Measurements from ENCODE around the gene S100A6. TPM values are rescaled to one million over a fixed set of nuclear protein-coding genes. Genes with fewer than 3 reads are reported as not detected.
"Not testable (repeated sequence)": the region's sequence is repeated elsewhere in the genome, so short reads cannot be mapped to it uniquely, and the experiment has no call there.

The S100A6 gene
- total RNA-seq, 4 donors from 2014 or later = 153 to 361 (median 224) TPM

- no peak for DNase-seq
- ATAC-seq = no peak
- no peak for TF ChIP-seq CTCF (IDR thresholded peaks at IDR 0.05 in 4 of 5, conservative IDR thresholded peaks at IDR 0.05 in 1 of 5)
- TF ChIP-seq POLR2A (IDR thresholded peaks at IDR 0.05) = no peak
- H3K27ac ChIP-seq = no peak overlapping the region
- H3K36me3 ChIP-seq = no peaks in the 10 kb centered on the region
- in situ Hi-C loops (cut with MboI; ENCODE audit: low sequenced_read_pairs in 4 of 4) (loop anchor here in 1 of 4 donors (25.0 kb wide), 1 partner anchor 461 kb away; the partner anchor contains the start of genes JTB, RAB13 and RPS27), intact Hi-C loops (cut with DNase I; ENCODE audit: low total_unique reads) (no loop called here)
- H3K9me3 ChIP-seq = no peaks in the 10 kb centered on the region
- no peaks in the 10 kb centered on the region for H3K27me3 ChIP-seq
- no peaks in the 10 kb centered on the region for H3K4me1 ChIP-seq
- no peak overlapping the region for H3K4me3 ChIP-seq
Measured at GRCh38 chr1:153526132-153526543, 9.7 kb downstream of the S100A6 start.

GRCh38 chr1:153525088-153525728, 10.6 kb downstream of the S100A6 start:
- ATAC-seq = peak in 1 of 2 donors; percentile 46

GRCh38 chr1:153522353-153523048, 13.3 kb downstream of the S100A6 start:
- DNase-seq; H3K27ac ChIP-seq; H3K9me3 ChIP-seq; ATAC-seq; H3K27me3 ChIP-seq; H3K4me3 ChIP-seq; H3K36me3 ChIP-seq; H3K4me1 ChIP-seq; intact Hi-C loops (cut with DNase I; ENCODE audit: low total_unique reads): not testable (repeated sequence)
- in situ Hi-C loops (cut with MboI; ENCODE audit: low sequenced_read_pairs in 4 of 4) = loop anchor here in 1 of 4 donors (25.0 kb wide), 1 partner anchor 465 kb away; the partner anchor contains the start of genes JTB, RAB13 and RPS27

More at GRCh38 chr1:153525088-153525728, 10.6 kb downstream of the S100A6 start:
- Histone ChIP-seq H3K36me3 (no peaks in the 10 kb centered on the region), H3K9me3 (no peaks in the 10 kb centered on the region), H3K4me3 (no peak overlapping the region), H3K27me3 (no peaks in the 10 kb centered on the region), H3K4me1 (no peaks in the 10 kb centered on the region), H3K27ac (no peak overlapping the region)
- in situ Hi-C loops (cut with MboI; ENCODE audit: low sequenced_read_pairs in 4 of 4) (loop anchor here in 1 of 4 donors (25.0 kb wide), 1 partner anchor 462 kb away; the partner anchor contains the start of genes JTB, RAB13 and RPS27), intact Hi-C loops (cut with DNase I; ENCODE audit: low total_unique reads) (no loop called here)
- no peak for TF ChIP-seq CTCF (IDR thresholded peaks at IDR 0.05 in 4 of 5, conservative IDR thresholded peaks at IDR 0.05 in 1 of 5)
- TF ChIP-seq POLR2A (IDR thresholded peaks at IDR 0.05) = no peak
- no peak for DNase-seq

GRCh38 chr1:153521808-153522207, 14.0 kb downstream of the S100A6 start:
- ATAC-seq; H3K36me3 ChIP-seq; H3K4me1 ChIP-seq; DNase-seq; H3K27me3 ChIP-seq; H3K4me3 ChIP-seq; H3K9me3 ChIP-seq; H3K27ac ChIP-seq; intact Hi-C loops (cut with DNase I; ENCODE audit: low total_unique reads): not testable (repeated sequence)
- in situ Hi-C loops (cut with MboI; ENCODE audit: low sequenced_read_pairs in 4 of 4) = loop anchor here in 1 of 4 donors (25.0 kb wide), 1 partner anchor 465 kb away; the partner anchor contains the start of genes JTB, RAB13 and RPS27

GRCh38 chr1:153520818-153521476, 14.8 kb downstream of the S100A6 start:
- Histone ChIP-seq H3K36me3 (no peaks in the 10 kb centered on the region), H3K9me3 (no peaks in the 10 kb centered on the region), H3K4me3 (no peak overlapping the region), H3K27me3 (no peaks in the 10 kb centered on the region), H3K27ac (no peak overlapping the region), H3K4me1 (no peaks in the 10 kb centered on the region)
- no peak for TF ChIP-seq CTCF (IDR thresholded peaks at IDR 0.05 in 4 of 5, conservative IDR thresholded peaks at IDR 0.05 in 1 of 5)
- TF ChIP-seq POLR2A (IDR thresholded peaks at IDR 0.05) = no peak
- intact Hi-C loops (cut with DNase I; ENCODE audit: low total_unique reads) = no loop called here
- no peak for DNase-seq
- in situ Hi-C loops (cut with MboI; ENCODE audit: low sequenced_read_pairs in 4 of 4) = loop anchor here in 1 of 4 donors (25.0 kb wide), 1 partner anchor 466 kb away; the partner anchor contains the start of genes JTB, RAB13 and RPS27
- ATAC-seq = no peak

GRCh38 chr1:153520137-153520691, 15.6 kb downstream of the S100A6 start:
- H3K27me3 ChIP-seq; H3K27ac ChIP-seq; H3K4me1 ChIP-seq; intact Hi-C loops (cut with DNase I; ENCODE audit: low total_unique reads); ATAC-seq; H3K36me3 ChIP-seq; H3K9me3 ChIP-seq; H3K4me3 ChIP-seq; DNase-seq: not testable (repeated sequence)
- in situ Hi-C loops (cut with MboI; ENCODE audit: low sequenced_read_pairs in 4 of 4) = loop anchor here in 1 of 4 donors (25.0 kb wide), 1 partner anchor 467 kb away; the partner anchor contains the start of genes JTB, RAB13 and RPS27

Data from gastrocnemius medialis (tissue), 4 donors.